ENCODE measurements around the gene APBA1. TPM values are rescaled to one million over a fixed set of nuclear protein-coding genes. Genes with fewer than 3 reads are reported as not detected.
A peak's percentile ranks its signal among the peaks of the same experiment; 100 is the strongest.

Gene APBA1
- total RNA-seq, 1 experiment from 2014 or later, result 1.8 TPM

DNA sequence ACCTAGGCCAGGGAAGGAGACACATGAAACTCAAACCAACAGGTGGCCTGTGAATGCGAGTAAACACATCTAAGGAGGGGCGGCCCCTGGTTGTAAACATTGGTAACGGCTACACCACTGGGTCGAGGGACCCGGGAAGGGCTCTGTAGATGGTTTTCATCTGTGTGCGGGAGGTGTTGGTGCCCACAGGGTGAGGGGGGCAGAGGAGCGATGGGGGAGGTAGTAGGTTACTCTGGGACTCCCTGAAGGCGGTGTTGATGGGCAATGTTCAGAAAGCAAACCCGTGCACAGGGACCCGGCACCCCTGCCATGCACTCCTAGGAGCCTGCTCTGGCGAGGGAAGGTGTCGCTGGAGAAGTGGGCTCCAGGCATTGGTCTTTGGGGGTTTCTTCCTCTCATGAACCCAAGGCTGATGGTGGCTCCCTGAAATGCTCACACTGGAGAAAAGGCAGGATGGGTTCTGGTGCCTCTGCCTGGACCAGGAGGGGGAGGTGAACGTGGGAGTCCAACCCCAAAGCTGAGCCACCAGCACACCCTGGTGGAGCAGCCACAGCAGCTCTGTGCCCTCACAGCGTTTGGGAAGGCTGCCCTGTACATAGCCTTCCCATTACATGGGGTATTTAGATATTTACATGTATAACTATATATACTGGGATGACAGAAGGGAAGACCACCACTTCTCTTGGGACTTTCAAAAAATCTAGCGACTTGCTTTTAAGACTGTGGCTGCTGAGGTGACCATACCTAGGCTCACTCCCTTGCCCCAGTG, 244.0 kb downstream of the APBA1 start:
- H3K23ac ChIP-seq (ENCODE audit: insufficient read length, low read depth, low read length), result no peak overlapping the region
- H3K18ac ChIP-seq (ENCODE audit: insufficient read length, low read depth, low read length), result no peak overlapping the region
- no peak overlapping the region for H3T11ph ChIP-seq (ENCODE audit: low read length)
- no peak overlapping the region for H2BK15ac ChIP-seq (ENCODE audit: low read depth, low read length)
- TF ChIP-seq, protein P1, sequence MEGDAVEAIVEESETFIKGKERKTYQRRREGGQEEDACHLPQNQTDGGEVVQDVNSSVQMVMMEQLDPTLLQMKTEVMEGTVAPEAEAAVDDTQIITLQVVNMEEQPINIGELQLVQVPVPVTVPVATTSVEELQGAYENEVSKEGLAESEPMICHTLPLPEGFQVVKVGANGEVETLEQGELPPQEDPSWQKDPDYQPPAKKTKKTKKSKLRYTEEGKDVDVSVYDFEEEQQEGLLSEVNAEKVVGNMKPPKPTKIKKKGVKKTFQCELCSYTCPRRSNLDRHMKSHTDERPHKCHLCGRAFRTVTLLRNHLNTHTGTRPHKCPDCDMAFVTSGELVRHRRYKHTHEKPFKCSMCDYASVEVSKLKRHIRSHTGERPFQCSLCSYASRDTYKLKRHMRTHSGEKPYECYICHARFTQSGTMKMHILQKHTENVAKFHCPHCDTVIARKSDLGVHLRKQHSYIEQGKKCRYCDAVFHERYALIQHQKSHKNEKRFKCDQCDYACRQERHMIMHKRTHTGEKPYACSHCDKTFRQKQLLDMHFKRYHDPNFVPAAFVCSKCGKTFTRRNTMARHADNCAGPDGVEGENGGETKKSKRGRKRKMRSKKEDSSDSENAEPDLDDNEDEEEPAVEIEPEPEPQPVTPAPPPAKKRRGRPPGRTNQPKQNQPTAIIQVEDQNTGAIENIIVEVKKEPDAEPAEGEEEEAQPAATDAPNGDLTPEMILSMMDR (conservative IDR thresholded peaks at IDR 0.05), result 0 out of 3 replicates have a peak, but pooled peaks have one; percentile 15
- H3K79me2 ChIP-seq (ENCODE audit: insufficient read depth, low read length), result no peaks in the 10 kb centered on the region
- no peaks in the 10 kb centered on the region for H3K79me1 ChIP-seq (ENCODE audit: insufficient read depth, low read depth, low read length, poor library complexity, severe bottlenecking)
- WGBS (ENCODE audit: extremely low coverage, insufficient read length, low lambda C conversion rate), result no CpG with 5 or more reads among the region's 15 CpGs
- no peak overlapping the region for H3K4me2 ChIP-seq (ENCODE audit: insufficient read depth, insufficient read length, low read length)
- Mint-ChIP-seq H3K27ac (no peak overlapping the region), H3K27me3 (ENCODE audit: low read depth) (no peaks in the 10 kb centered on the region), H3K9me3 (peaks cover 12 to 13% of the 10 kb centered on the region in 2 experiments), H3K4me1 (peaks cover 2 to 14% of the 10 kb centered on the region in 2 experiments; a peak in 2 of 4 replicates), H3K4me3 (no peak overlapping the region), H3K36me3 (ENCODE audit: insufficient read depth in 1 of 3, low read depth in 3 of 3) (peaks cover 9 to 14% (median 12%) of the 10 kb centered on the region in 3 experiments; a peak in 6 of 7 replicates)
- H3K14ac ChIP-seq (ENCODE audit: insufficient read depth, low read length), result no peak overlapping the region
- no peaks in the 10 kb centered on the region for H3K27me3 ChIP-seq (ENCODE audit: insufficient read depth, low read length)
- no peaks in the 10 kb centered on the region for H3K4me1 ChIP-seq (ENCODE audit: insufficient read depth, low read length)
- H2BK12ac ChIP-seq (ENCODE audit: insufficient read length, low read depth, low read length), result no peak overlapping the region
- no peak overlapping the region for H3K9ac ChIP-seq (ENCODE audit: extremely low read depth, insufficient read length, low read length)
- no peak overlapping the region for H3K56ac ChIP-seq (ENCODE audit: insufficient read length, low read depth, low read length)
- H3K27ac ChIP-seq (ENCODE audit: insufficient read length, low read depth, low read length), result no peak overlapping the region
- no peaks in the 10 kb centered on the region for H4K20me1 ChIP-seq (ENCODE audit: control insufficient read depth, insufficient read depth, insufficient read length)
- H2BK5ac ChIP-seq (ENCODE audit: insufficient read length, low read length), result no peak overlapping the region
- no peak overlapping the region for H2AK5ac ChIP-seq (ENCODE audit: insufficient read length, low read length)
- H3K23me2 ChIP-seq (ENCODE audit: insufficient read length, low read depth, low read length, poor library complexity, severe bottlenecking), result no peaks in the 10 kb centered on the region
- H3K4ac ChIP-seq (ENCODE audit: low read depth, low read length), result no peak overlapping the region
- H2BK120ac ChIP-seq (ENCODE audit: low read depth, low read length, poor library complexity, severe bottlenecking), result no peak overlapping the region
- no peak overlapping the region for H4K5ac ChIP-seq (ENCODE audit: insufficient read length, low read depth, low read length)
- DNase-seq, result no peak
- no peak overlapping the region for H2AFZ ChIP-seq (ENCODE audit: low read length)
- no peak overlapping the region for H4K91ac ChIP-seq (ENCODE audit: insufficient read length, low read depth, low read length)
- H2BK20ac ChIP-seq (ENCODE audit: low read depth, low read length, poor library complexity, severe bottlenecking), result no peak overlapping the region
- no peaks in the 10 kb centered on the region for H3K9me3 ChIP-seq (ENCODE audit: control insufficient read depth, low read depth, low read length)
- no peak overlapping the region for H4K8ac ChIP-seq (replicated peaks; ENCODE audit: insufficient read length, low read depth, low read length)

Measured in H9 (cell line).